WTC11 (cell line): Measurements from ENCODE around the gene ADIPOR2. TPM values are rescaled to one million over a fixed set of nuclear protein-coding genes. Genes with fewer than 3 reads are reported as not detected.
A peak's percentile ranks its signal among the peaks of the same experiment; 100 is the strongest.

Source experiments
- ATAC-seq: fragments of 200-7000 bp; cut with Tn5 transposase; 2 replicates; pipeline ENCODE4 v1.10.0; 2021; ENCODE audit warnings: mild to moderate bottlenecking, moderate library complexity
- CTCF ChIA-PET: fragments of 300-600 bp; sonication (Branson Sonifier 250); formaldehyde crosslinking; loops from one replicate; lab custom pipeline; 2021; ENCODE audit warnings: antibody characterized with exemption; lab: Charles Lee
- POLR2A ChIA-PET: fragments of 350-600 bp; sonication (Branson Sonifier 250); formaldehyde crosslinking; loops from one replicate; lab custom pipeline; 2021; ENCODE audit warnings: antibody characterized with exemption; lab: Charles Lee
- DNase-seq: peaks from one replicate; pipeline ENCODE4 v3.0.0; 2021; ENCODE audit warnings: low spot score
- H3K27ac Mint-ChIP-seq: 2 replicates; pipeline ENCODE4 v1.8.0; 2021; ENCODE audit warnings: mixed read lengths
- H3K27me3 Mint-ChIP-seq: 2 replicates; pipeline ENCODE4 v1.8.0; 2021; ENCODE audit warnings: low read depth, mild to moderate bottlenecking, moderate library complexity, mixed read lengths
- H3K36me3 Mint-ChIP-seq: 2 replicates; pipeline ENCODE4 v1.8.0; 2021; ENCODE audit warnings: mixed read lengths
- H3K4me1 Mint-ChIP-seq: 2 replicates; pipeline ENCODE4 v1.8.0; 2022; ENCODE audit warnings: mixed read lengths
- H3K4me3 Mint-ChIP-seq: 2 replicates; pipeline ENCODE4 v1.8.0; 2021; ENCODE audit warnings: mild to moderate bottlenecking, moderate library complexity, mixed read lengths
- H3K9me3 Mint-ChIP-seq: 2 replicates; pipeline ENCODE4 v1.8.0; 2021; ENCODE audit warnings: mixed read lengths
- CREM ChIP-seq: sonication (generic); formaldehyde crosslinking; IDR thresholded peaks from 2 replicates; pipeline ENCODE4 v1.8.1; 2022; ENCODE audit warnings: mild to moderate bottlenecking, missing genetic modification reagents, moderate library complexity
- ESRRA ChIP-seq: sonication (generic); formaldehyde crosslinking; IDR thresholded peaks from 2 replicates; pipeline ENCODE4 v1.8.1; 2022; ENCODE audit warnings: mild to moderate bottlenecking, missing genetic modification reagents, borderline replicate concordance
- FOXP1 ChIP-seq: sonication (generic); formaldehyde crosslinking; IDR thresholded peaks from 2 replicates; pipeline ENCODE4 v1.8.0; 2022; ENCODE audit warnings: missing genetic modification reagents, mild to moderate bottlenecking, moderate library complexity, borderline replicate concordance
- JUN ChIP-seq: sonication (generic); formaldehyde crosslinking; IDR thresholded peaks from 2 replicates; pipeline ENCODE4 v1.8.0; 2023; ENCODE audit warnings: mild to moderate bottlenecking, missing genetic modification reagents
- KAT7 ChIP-seq: sonication (generic); formaldehyde crosslinking; IDR thresholded peaks from 2 replicates; pipeline ENCODE4 v1.8.1; 2023; ENCODE audit warnings: missing genetic modification reagents, mild to moderate bottlenecking, borderline replicate concordance
- MXD4 ChIP-seq: fragments of 250-450 bp; sonication (Bioruptor Pico); IDR thresholded peaks from 2 replicates; pipeline ENCODE4 v1.8.0; 2021; ENCODE audit warnings: mild to moderate bottlenecking, moderate library complexity, borderline replicate concordance
- NFYB ChIP-seq: sonication (generic); formaldehyde crosslinking; conservative IDR thresholded peaks from 2 replicates; pipeline ENCODE4 v1.8.0; 2022; ENCODE audit warnings: low read depth, missing genetic modification reagents
- NR3C1 ChIP-seq: sonication (generic); formaldehyde crosslinking; conservative IDR thresholded peaks from 2 replicates; pipeline ENCODE4 v1.8.1; 2023; ENCODE audit warnings: low read depth, mild to moderate bottlenecking, missing genetic modification reagents
- SMAD4 ChIP-seq: sonication (generic); formaldehyde crosslinking; IDR thresholded peaks from 2 replicates; pipeline ENCODE4 v1.8.0; 2022; ENCODE audit warnings: mild to moderate bottlenecking, missing genetic modification reagents
- SOX15 ChIP-seq: fragments of 250-450 bp; sonication (Bioruptor Pico); IDR thresholded peaks from 2 replicates; pipeline ENCODE4 v1.9.0; 2021; ENCODE audit warnings: mild to moderate bottlenecking
- SP1 ChIP-seq: sonication (generic); formaldehyde crosslinking; conservative IDR thresholded peaks from 2 replicates; pipeline ENCODE4 v1.8.1; 2022; ENCODE audit warnings: missing genetic modification reagents
- TEAD4 ChIP-seq: sonication (generic); formaldehyde crosslinking; IDR thresholded peaks from 2 replicates; pipeline ENCODE4 v1.8.0; 2022; ENCODE audit warnings: mild to moderate bottlenecking, missing genetic modification reagents
- TP53 ChIP-seq: sonication (generic); formaldehyde crosslinking; IDR thresholded peaks from 2 replicates; pipeline ENCODE4 v1.8.1; 2023; ENCODE audit warnings: mild to moderate bottlenecking, missing genetic modification reagents
- total RNA-seq: library from RNA; stranded (reverse); gene quantifications from 3 replicates; pipeline ENCODE4 v1.2.3, GENCODE V29; 2021
- TF ChIP-seq, protein P1 (sequence below): sonication (generic); formaldehyde crosslinking; IDR thresholded peaks from 2 replicates; pipeline ENCODE4 v1.8.1; 2023; ENCODE audit warnings: mild to moderate bottlenecking, missing genetic modification reagents
- TF ChIP-seq, protein P2 (sequence below): sonication (generic); formaldehyde crosslinking; IDR thresholded peaks from 2 replicates; pipeline ENCODE4 v1.8.0; 2022; ENCODE audit warnings: mild to moderate bottlenecking, missing genetic modification reagents
- TF ChIP-seq, protein P3 (sequence below): sonication (generic); formaldehyde crosslinking; IDR thresholded peaks from 2 replicates; pipeline ENCODE4 v1.8.1; 2023; ENCODE audit warnings: mild to moderate bottlenecking, moderate library complexity, missing genetic modification reagents
- TF ChIP-seq, protein P4 (sequence below): sonication (generic); formaldehyde crosslinking; IDR thresholded peaks from 2 replicates; pipeline ENCODE4 v1.8.0; 2022; ENCODE audit warnings: mild to moderate bottlenecking, missing genetic modification reagents

Gene ADIPOR2
- total RNA-seq, 1 experiment from 2014 or later: 38.4 TPM

DNA sequence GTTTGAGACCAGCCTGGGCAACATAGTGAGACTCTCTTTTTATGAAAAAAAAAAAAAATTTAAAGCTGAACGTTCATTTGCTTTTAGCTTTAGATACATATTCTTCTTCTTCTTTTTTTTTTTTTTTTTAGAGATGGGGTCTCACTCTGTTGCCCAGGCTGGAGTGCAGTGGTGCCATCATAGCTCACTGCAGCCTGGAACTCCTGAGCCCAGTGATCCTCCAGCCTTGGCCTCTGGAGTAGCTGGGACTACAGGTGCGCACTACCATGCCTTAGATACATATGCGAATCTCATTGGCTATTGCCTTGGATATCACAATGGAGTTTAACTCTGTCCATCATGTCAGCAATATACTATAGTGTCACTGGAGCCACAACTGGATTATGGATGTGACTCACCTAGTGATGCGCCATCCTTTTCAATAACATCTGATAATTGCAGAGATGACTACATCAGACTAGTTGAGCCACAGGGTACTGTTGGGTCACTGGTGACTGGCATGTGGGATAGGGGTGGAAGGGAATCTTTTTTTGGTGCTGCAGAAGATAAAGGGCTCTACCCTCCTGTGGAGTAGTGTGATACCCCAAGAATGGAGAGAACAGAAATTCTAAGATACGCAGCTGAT, 2.7 kb upstream of the ADIPOR2 start:
- Mint-ChIP-seq H3K4me1 (peaks cover 16% of the 10 kb centered on the region), H3K4me3 (no peak overlapping the region), H3K9me3 (no peaks in the 10 kb centered on the region), H3K36me3 (no peaks in the 10 kb centered on the region), H3K27ac (no peak overlapping the region), H3K27me3 (no peaks in the 10 kb centered on the region; the same call in 1 of the 2 replicates)
- TF ChIP-seq TEAD4 (CRISPR knock-in tag) (no peak), CREM (no peak), MXD4 (CRISPR knock-in tag) (no peak), SMAD4 (CRISPR knock-in tag) (no peak), SP1 (CRISPR knock-in tag) (no peak), NR3C1 (CRISPR knock-in tag) (no peak), NFYB (CRISPR knock-in tag) (no peak), JUN (CRISPR knock-in tag) (no peak)
- TF ChIP-seq, protein P1, sequence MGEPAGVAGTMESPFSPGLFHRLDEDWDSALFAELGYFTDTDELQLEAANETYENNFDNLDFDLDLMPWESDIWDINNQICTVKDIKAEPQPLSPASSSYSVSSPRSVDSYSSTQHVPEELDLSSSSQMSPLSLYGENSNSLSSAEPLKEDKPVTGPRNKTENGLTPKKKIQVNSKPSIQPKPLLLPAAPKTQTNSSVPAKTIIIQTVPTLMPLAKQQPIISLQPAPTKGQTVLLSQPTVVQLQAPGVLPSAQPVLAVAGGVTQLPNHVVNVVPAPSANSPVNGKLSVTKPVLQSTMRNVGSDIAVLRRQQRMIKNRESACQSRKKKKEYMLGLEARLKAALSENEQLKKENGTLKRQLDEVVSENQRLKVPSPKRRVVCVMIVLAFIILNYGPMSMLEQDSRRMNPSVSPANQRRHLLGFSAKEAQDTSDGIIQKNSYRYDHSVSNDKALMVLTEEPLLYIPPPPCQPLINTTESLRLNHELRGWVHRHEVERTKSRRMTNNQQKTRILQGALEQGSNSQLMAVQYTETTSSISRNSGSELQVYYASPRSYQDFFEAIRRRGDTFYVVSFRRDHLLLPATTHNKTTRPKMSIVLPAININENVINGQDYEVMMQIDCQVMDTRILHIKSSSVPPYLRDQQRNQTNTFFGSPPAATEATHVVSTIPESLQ (CRISPR knock-in tag): no peak
- TF ChIP-seq, protein P2, sequence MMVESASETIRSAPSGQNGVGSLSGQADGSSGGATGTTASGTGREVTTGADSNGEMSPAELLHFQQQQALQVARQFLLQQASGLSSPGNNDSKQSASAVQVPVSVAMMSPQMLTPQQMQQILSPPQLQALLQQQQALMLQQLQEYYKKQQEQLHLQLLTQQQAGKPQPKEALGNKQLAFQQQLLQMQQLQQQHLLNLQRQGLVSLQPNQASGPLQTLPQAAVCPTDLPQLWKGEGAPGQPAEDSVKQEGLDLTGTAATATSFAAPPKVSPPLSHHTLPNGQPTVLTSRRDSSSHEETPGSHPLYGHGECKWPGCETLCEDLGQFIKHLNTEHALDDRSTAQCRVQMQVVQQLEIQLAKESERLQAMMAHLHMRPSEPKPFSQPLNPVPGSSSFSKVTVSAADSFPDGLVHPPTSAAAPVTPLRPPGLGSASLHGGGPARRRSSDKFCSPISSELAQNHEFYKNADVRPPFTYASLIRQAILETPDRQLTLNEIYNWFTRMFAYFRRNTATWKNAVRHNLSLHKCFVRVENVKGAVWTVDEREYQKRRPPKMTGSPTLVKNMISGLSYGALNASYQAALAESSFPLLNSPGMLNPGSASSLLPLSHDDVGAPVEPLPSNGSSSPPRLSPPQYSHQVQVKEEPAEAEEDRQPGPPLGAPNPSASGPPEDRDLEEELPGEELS (CRISPR knock-in tag): no peak
- TF ChIP-seq, protein P3, sequence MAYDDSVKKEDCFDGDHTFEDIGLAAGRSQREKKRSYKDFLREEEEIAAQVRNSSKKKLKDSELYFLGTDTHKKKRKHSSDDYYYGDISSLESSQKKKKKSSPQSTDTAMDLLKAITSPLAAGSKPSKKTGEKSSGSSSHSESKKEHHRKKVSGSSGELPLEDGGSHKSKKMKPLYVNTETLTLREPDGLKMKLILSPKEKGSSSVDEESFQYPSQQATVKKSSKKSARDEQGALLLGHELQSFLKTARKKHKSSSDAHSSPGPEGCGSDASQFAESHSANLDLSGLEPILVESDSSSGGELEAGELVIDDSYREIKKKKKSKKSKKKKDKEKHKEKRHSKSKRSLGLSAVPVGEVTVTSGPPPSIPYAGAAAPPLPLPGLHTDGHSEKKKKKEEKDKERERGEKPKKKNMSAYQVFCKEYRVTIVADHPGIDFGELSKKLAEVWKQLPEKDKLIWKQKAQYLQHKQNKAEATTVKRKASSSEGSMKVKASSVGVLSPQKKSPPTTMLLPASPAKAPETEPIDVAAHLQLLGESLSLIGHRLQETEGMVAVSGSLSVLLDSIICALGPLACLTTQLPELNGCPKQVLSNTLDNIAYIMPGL (CRISPR knock-in tag): no peak
- DNase-seq: no peak
- CTCF ChIA-PET: no interaction called here
- POLR2A ChIA-PET: interaction anchor here (0.5 to 0.6 kb wide), 3 partner anchors 88 to 1604 kb away, joined by 3 to 4 read pairs (median 3); no protein-coding TSS in a partner anchor
- no peak for ATAC-seq

DNA sequence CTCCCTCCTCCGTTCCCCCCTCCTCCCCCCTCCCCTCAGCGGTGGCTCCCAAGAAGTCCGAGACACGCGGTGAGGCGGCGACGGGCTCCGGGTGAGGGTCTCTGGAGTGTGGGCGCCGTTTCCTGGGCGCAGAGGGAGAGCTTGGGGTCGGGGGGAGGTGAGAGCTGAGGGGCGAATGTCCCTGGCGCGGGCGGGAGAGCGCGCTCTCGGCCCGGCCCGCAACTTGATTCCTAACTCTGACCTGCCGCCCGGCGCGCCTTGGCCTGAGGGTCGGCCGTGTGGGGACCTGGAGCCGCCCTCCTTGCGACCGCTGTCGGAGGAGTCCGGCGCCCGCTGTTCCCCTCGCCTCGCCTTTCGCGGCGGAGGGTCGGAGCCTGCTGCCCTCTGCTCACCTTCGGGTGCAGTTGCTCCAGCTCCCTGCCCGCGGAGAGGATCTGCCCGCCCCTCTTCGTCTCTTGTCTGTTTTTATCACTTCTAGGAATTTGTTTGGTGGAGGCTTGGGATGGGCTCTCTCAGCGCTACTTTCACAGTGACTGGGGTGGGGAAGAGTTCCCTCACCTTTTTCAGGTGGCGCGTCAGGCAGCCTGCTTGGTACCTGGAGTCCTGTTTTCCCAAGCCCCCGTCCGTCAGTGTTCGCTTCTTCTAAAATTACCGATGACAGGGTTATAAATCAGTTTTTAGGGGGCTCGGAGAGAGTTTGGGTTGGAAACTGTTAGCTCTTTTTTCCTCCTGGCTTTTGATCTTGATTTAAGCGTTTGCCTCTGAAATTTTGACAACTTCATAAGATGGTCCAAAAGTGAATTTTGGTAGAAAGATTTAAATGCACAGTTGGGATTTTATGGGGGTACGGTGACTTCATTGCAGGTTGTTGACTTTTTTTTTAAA, 495 bp downstream of the ADIPOR2 start:
- DNase-seq: peak; percentile 78
- CTCF ChIA-PET: interaction anchor here (0.7 to 2.5 kb wide), 10 partner anchors 13 to 616 kb away, joined by 3 to 24 read pairs (median 4); partner anchors contain the start of gene WNT5B
- peak; percentile 69 for ATAC-seq
- Mint-ChIP-seq H3K27ac (peak overlapping the region; percentile 100), H3K4me3 (peak overlapping the region; percentile 99), H3K4me1 (peaks cover 20% of the 10 kb centered on the region), H3K36me3 (peaks cover 9% of the 10 kb centered on the region), H3K27me3 (no peaks in the 10 kb centered on the region; the same call in 1 of the 2 replicates), H3K9me3 (no peaks in the 10 kb centered on the region)
- no peak for TF ChIP-seq FOXP1 (CRISPR knock-in tag)
- TF ChIP-seq SOX15 (CRISPR knock-in tag): no peak
- no peak for TF ChIP-seq TP53 (CRISPR knock-in tag)
- 0 out of 2 replicates have a peak, but pooled peaks have one; percentile 34 for TF ChIP-seq ESRRA
- TF ChIP-seq, protein P4, sequence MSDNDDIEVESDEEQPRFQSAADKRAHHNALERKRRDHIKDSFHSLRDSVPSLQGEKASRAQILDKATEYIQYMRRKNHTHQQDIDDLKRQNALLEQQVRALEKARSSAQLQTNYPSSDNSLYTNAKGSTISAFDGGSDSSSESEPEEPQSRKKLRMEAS (CRISPR knock-in tag): 0 out of 2 replicates have a peak, but pooled peaks have one; percentile 20
- TF ChIP-seq, protein P3 (CRISPR knock-in tag): peak; percentile 52; the same call in 1 of the 2 replicates
- TF ChIP-seq KAT7 (CRISPR knock-in tag): peak; percentile 96; the same call in 1 of the 2 replicates
- POLR2A ChIA-PET: interaction anchor here (0.6 to 2.2 kb wide), 8 partner anchors 10 to 1302 kb away, joined by 3 to 8 read pairs (median 4); partner anchors contain the start of gene WNT5B
